ENCODE data around the gene CNBD2. TPM values are rescaled to one million over a fixed set of nuclear protein-coding genes. Genes with fewer than 3 reads are reported as not detected.
A peak's percentile ranks its signal among the peaks of the same experiment; 100 is the strongest.
"Not testable (repeated sequence)": the region's sequence is repeated elsewhere in the genome, so short reads cannot be mapped to it uniquely, and the experiment has no call there.

Gene CNBD2
- total RNA-seq, 4 donors from 2014 or later: 6.2 to 11.5 (median 7.6) TPM

GRCh38 chr20:36050436-36051317 lies 82.3 kb downstream of the CNBD2 start:
- intact Hi-C loops (cut with DNase I; ENCODE audit: low total_unique reads): no loop called here
- H3K4me3 ChIP-seq (ENCODE audit: low read depth, poor library complexity, severe bottlenecking): peak overlapping the region; percentile 99
- WGBS, 2 donors: 0 to 1% methylated on average over 28 to 52 of the region's 75 CpGs
- TF ChIP-seq CTCF (IDR thresholded peaks at IDR 0.05) (no peak), POLR2A (IDR thresholded peaks at IDR 0.05) (peak in 1 of 2 donors; percentile 83)
- peak; percentile 89 to 98 for DNase-seq (ENCODE audit: low spot score in 2 of 2)

GRCh38 chr20:36051318-36052116 lies 83.1 kb downstream of the CNBD2 start:
- 59 to 68% methylated on average over 13 of the region's 13 CpGs for WGBS, 2 donors
- TF ChIP-seq POLR2A (IDR thresholded peaks at IDR 0.05) (no peak), CTCF (IDR thresholded peaks at IDR 0.05) (no peak)
- H3K4me3 ChIP-seq (ENCODE audit: low read depth, poor library complexity, severe bottlenecking): no peak overlapping the region
- DNase-seq (ENCODE audit: low spot score in 2 of 2): no peak
- intact Hi-C loops (cut with DNase I; ENCODE audit: low total_unique reads): no loop called here

- WGBS, 2 donors: 90 to 94% methylated on average over 6 of the region's 6 CpGs
- intact Hi-C loops (cut with DNase I; ENCODE audit: low total_unique reads): no loop called here
- no peak for TF ChIP-seq POLR2A (IDR thresholded peaks at IDR 0.05)
- TF ChIP-seq CTCF (IDR thresholded peaks at IDR 0.05): no peak
- H3K4me3 ChIP-seq (ENCODE audit: low read depth, poor library complexity, severe bottlenecking): no peak overlapping the region
- no peak for DNase-seq (ENCODE audit: low spot score in 2 of 2)
Observed at GRCh38 chr20:36052117-36052513, 83.7 kb downstream of the CNBD2 start.

- intact Hi-C loops (cut with DNase I; ENCODE audit: low total_unique reads); H3K4me3 ChIP-seq (ENCODE audit: low read depth, poor library complexity, severe bottlenecking); DNase-seq (ENCODE audit: low spot score in 2 of 2): not testable (repeated sequence)
- 84 to 86% methylated on average over 9 of the region's 9 CpGs for WGBS, 2 donors
Observed at GRCh38 chr20:36053863-36054518, 85.6 kb downstream of the CNBD2 start.

- 76 to 81% methylated on average over 4 of the region's 4 CpGs for WGBS, 2 donors
Observed at GRCh38 chr20:36055145-36055544, 86.8 kb downstream of the CNBD2 start.

More at GRCh38 chr20:36055145-36055544, 86.8 kb downstream of the CNBD2 start:
- DNase-seq (ENCODE audit: low spot score in 2 of 2): no peak
- no peak overlapping the region for H3K4me3 ChIP-seq (ENCODE audit: low read depth, poor library complexity, severe bottlenecking)
- TF ChIP-seq POLR2A (IDR thresholded peaks at IDR 0.05) (no peak), CTCF (IDR thresholded peaks at IDR 0.05) (no peak)
- intact Hi-C loops (cut with DNase I; ENCODE audit: low total_unique reads): no loop called here
